IMR-90 (cell line): ENCODE results near the gene PIP5K1B. TPM values are rescaled to one million over a fixed set of nuclear protein-coding genes. Genes with fewer than 3 reads are reported as not detected.

Experiments
- ATAC-seq: fragments of 200-7000 bp; cut with Tn5 transposase; 2 replicates; pipeline ENCODE4 v1.9.1; 2020; ENCODE audit warnings: low read depth, mild to moderate bottlenecking, moderate library complexity
- BruUV-seq: library from RNA; stranded (reverse); fragments of 400-500 nt; replicated peaks from 2 replicates; lab custom pipeline; 2021; lab: Mats Ljungman, UMichigan
- CTCF ChIA-PET: fragments of 300-600 bp; formaldehyde crosslinking; extraction: SDS; loops from one replicate; lab custom pipeline; 2021; ENCODE audit warnings: antibody characterized with exemption; lab: Yijun Ruan, JAX
- POLR2A ChIA-PET: fragments of 300-600 bp; sonication (Branson Sonifier 250); formaldehyde crosslinking; loops from one replicate; lab custom pipeline; 2022; ENCODE audit warnings: antibody characterized with exemption; ENCODE audit not compliant: unreplicated experiment; lab: Charles Lee
- DNase-seq: peaks from one replicate; pipeline ENCODE4 v3.0.0; 2013
- H2AFZ ChIP-seq: replicated peaks from 2 replicates; pipeline ENCODE3; 2013; ENCODE audit warnings: low read length, mild to moderate bottlenecking; ENCODE audit not compliant: poor library complexity
- H2AK5ac ChIP-seq: 2 replicates; pipeline ENCODE4 v1.6.1; 2013; ENCODE audit warnings: low read depth, low read length, inconsistent platforms
- H2AK9ac ChIP-seq: replicated peaks from 2 replicates; pipeline ENCODE3; 2013; ENCODE audit warnings: mild to moderate bottlenecking, low read depth, low read length, moderate library complexity; ENCODE audit not compliant: poor library complexity
- H2BK120ac ChIP-seq: 2 replicates; pipeline ENCODE4 v1.6.1; 2013; ENCODE audit warnings: low read depth, low read length, inconsistent platforms
- H2BK15ac ChIP-seq: 3 replicates; pipeline ENCODE4 v1.6.1; 2013; ENCODE audit warnings: low read depth, low read length, inconsistent platforms
- H2BK20ac ChIP-seq: 2 replicates; pipeline ENCODE4 v1.6.1; 2013; ENCODE audit warnings: low read depth, mild to moderate bottlenecking, inconsistent platforms, low read length, moderate library complexity
- H2BK5ac ChIP-seq: 2 replicates; pipeline ENCODE4 v1.6.1; 2013; ENCODE audit warnings: mild to moderate bottlenecking, low read depth, low read length, inconsistent platforms; ENCODE audit not compliant: poor library complexity, severe bottlenecking
- H3K14ac ChIP-seq: replicated peaks from 2 replicates; pipeline ENCODE4 v1.6.1; 2013; ENCODE audit warnings: low read depth, low read length, inconsistent platforms
- H3K18ac ChIP-seq: 2 replicates; pipeline ENCODE4 v1.6.1; 2013; ENCODE audit warnings: low read depth, low read length, control low read depth
- H3K23ac ChIP-seq: 2 replicates; pipeline ENCODE4 v1.6.1; 2013; ENCODE audit warnings: low read depth, low read length, inconsistent platforms
- H3K27ac ChIP-seq: 2 replicates; pipeline ENCODE4 v1.5.1; 2013; ENCODE audit warnings: mild to moderate bottlenecking, control low read depth, low read length; ENCODE audit not compliant: insufficient read depth
- H3K27me3 ChIP-seq: 2 replicates; pipeline ENCODE4 v1.6.1; 2013; ENCODE audit warnings: low read length; ENCODE audit not compliant: control insufficient read depth, insufficient read depth
- H3K36me3 ChIP-seq: 2 replicates; pipeline ENCODE4 v1.6.1; 2013; ENCODE audit warnings: low read length, mixed read lengths; ENCODE audit not compliant: control insufficient read depth, insufficient read depth
- H3K4ac ChIP-seq: 2 replicates; pipeline ENCODE4 v1.6.1; 2013; ENCODE audit warnings: low read depth, low read length, inconsistent platforms
- H3K4me1 ChIP-seq: 2 replicates; pipeline ENCODE4 v1.6.1; 2013; ENCODE audit warnings: low read length, mixed read lengths; ENCODE audit not compliant: control insufficient read depth, insufficient read depth
- H3K4me2 ChIP-seq: 2 replicates; pipeline ENCODE4 v1.6.1; 2013; ENCODE audit warnings: low read depth, mild to moderate bottlenecking, control low read depth, low read length, moderate library complexity
- H3K4me3 ChIP-seq: 2 replicates; pipeline ENCODE4 v1.5.1; 2013; ENCODE audit warnings: low read depth, mild to moderate bottlenecking, control low read depth, low read length, moderate library complexity; ENCODE audit not compliant: insufficient read depth
- H3K56ac ChIP-seq: 2 replicates; pipeline ENCODE4 v1.6.1; 2013; ENCODE audit warnings: low read length, inconsistent platforms; ENCODE audit not compliant: insufficient read depth; ENCODE audit errors: extremely low read depth
- H3K79me1 ChIP-seq, 2 experiments: 2 replicates each; pipeline ENCODE4 v1.6.1; 2013; ENCODE audit warnings: low read length in 2 of 2, inconsistent platforms in 1 of 2, low read depth in 1 of 2
- H3K9ac ChIP-seq: 2 replicates; pipeline ENCODE4 v1.6.1; 2013; ENCODE audit warnings: low read depth, low read length, control low read depth
- H3K9me1 ChIP-seq: 2 replicates; pipeline ENCODE4 v1.6.1; 2013; ENCODE audit warnings: low read length, inconsistent platforms; ENCODE audit not compliant: insufficient read depth
- H3K9me3 ChIP-seq: 2 replicates; pipeline ENCODE4 v1.6.1; 2013; ENCODE audit warnings: low read length; ENCODE audit not compliant: control insufficient read depth, insufficient read depth
- H4K20me1 ChIP-seq: 2 replicates; pipeline ENCODE4 v1.6.1; 2013; ENCODE audit warnings: low read length, inconsistent platforms; ENCODE audit not compliant: insufficient read depth
- H4K5ac ChIP-seq: 2 replicates; pipeline ENCODE4 v1.6.1; 2013; ENCODE audit warnings: mild to moderate bottlenecking, low read depth, low read length, control low read depth
- H4K8ac ChIP-seq, 2 experiments: 2 replicates each; pipeline ENCODE4 v1.6.1; 2013; ENCODE audit warnings: low read depth in 2 of 2, low read length in 2 of 2, control low read depth in 1 of 2, inconsistent platforms in 1 of 2
- H4K91ac ChIP-seq: 2 replicates; pipeline ENCODE4 v1.6.1; 2013; ENCODE audit warnings: low read depth, low read length, inconsistent platforms; ENCODE audit not compliant: insufficient read depth
- MAFK ChIP-seq: IDR thresholded peaks from 2 replicates; pipeline ENCODE4 v1.6.1; 2012; ENCODE audit warnings: low read depth, low read length, improper control_type of control experiment
- MAZ ChIP-seq: IDR thresholded peaks from 2 replicates; pipeline ENCODE4 v1.6.1; 2012; ENCODE audit warnings: low read depth, mild to moderate bottlenecking, low read length, improper control_type of control experiment, moderate library complexity, borderline replicate concordance
- RFX5 ChIP-seq: IDR thresholded peaks from 2 replicates; pipeline ENCODE4 v1.8.0; 2012; ENCODE audit warnings: low read depth, mild to moderate bottlenecking, low read length, moderate library complexity
- WGBS, 2 experiments: methylation state at CpG; one replicate each; pipeline versions ENCODE4 v1.1.5 to v1.1.7; 2013; ENCODE audit warnings: missing lambda C conversion rate in 2 of 2; ENCODE audit not compliant: insufficient read length in 1 of 2; ENCODE audit errors: extremely low coverage in 2 of 2; 5-methylcytosine and 5-hydroxymethylcytosine counted together
- dilution Hi-C: fragments of 300-500 bp; cut with HindIII; formaldehyde crosslinking; loops from one replicate; pipeline ENCODE4 v1.14.3; 2018; ENCODE audit warnings: low sequenced_read_pairs; ENCODE audit not compliant: unreplicated experiment
- in situ Hi-C: fragments of 300-500 bp; cut with MboI; formaldehyde crosslinking; loops from 3 replicates; pipeline ENCODE4 v1.14.3; 2019; ENCODE audit warnings: low sequenced_read_pairs, inconsistent platforms, mixed read lengths
- intact Hi-C: fragments of 100-400 bp; cut with micrococcal nuclease; formaldehyde crosslinking; loops from 2 replicates; pipeline ENCODE4 v1.10.0; 2022
- polyA plus RNA-seq, 3 experiments: library from polyadenylated mRNA; depleted of rRNA; stranded (reverse); fragments of >200 nt; gene quantifications; 2 replicates each; pipeline ENCODE4 v1.2.3, GENCODE V29; 2012; ENCODE audit warnings: low replicate concordance in 1 of 3
- total RNA-seq: library from RNA; depleted of rRNA; stranded (reverse); fragments of >200 nt; gene quantifications from 2 replicates; pipeline ENCODE4 v1.2.3, GENCODE V29; 2012

The PIP5K1B gene
- total and polyA plus RNA-seq, 2 of the 4 experiments (the other 2 are of a cell fraction), result not detected

DNA sequence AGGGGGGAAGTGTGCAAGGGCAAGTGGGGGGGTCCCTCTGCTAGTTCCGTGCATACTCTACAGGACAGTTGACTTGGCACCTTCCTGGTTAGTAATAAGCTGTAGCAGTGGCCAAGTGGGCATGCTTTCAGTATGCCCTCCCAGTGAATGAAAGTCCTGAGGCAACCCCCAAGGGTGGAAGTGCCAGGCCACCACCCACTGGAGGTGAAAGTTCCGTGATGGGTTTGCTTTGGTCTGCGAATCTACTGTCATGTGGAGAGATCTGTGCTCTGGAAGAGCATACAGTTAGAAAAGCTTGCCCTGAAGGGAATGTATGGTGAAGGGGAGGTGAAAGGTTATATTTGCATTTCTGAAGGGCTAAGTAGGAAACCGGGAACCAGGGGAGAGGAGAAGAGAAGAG lies 340.8 kb downstream of the PIP5K1B start:
- ATAC-seq, result no peak
- no peak overlapping the region for H2AFZ ChIP-seq
- H4K91ac ChIP-seq, result no peak overlapping the region
- intact Hi-C loops, result no loop called here
- H3K36me3 ChIP-seq, result peaks cover 16% of the 10 kb centered on the region
- H3K18ac ChIP-seq, result no peak overlapping the region
- no peak overlapping the region for H3K23ac ChIP-seq
- no peak overlapping the region for H3K9ac ChIP-seq
- H3K27me3 ChIP-seq, result no peaks in the 10 kb centered on the region
- no peak overlapping the region for H3K27ac ChIP-seq
- H2BK20ac ChIP-seq, result no peak overlapping the region
- TF ChIP-seq MAFK (no peak), MAZ (no peak), RFX5 (no peak)
- no peak overlapping the region for H3K4me2 ChIP-seq
- no peak overlapping the region for H3K4me3 ChIP-seq
- in situ Hi-C loops, result no loop called here
- H3K4ac ChIP-seq, result no peak overlapping the region
- H2BK120ac ChIP-seq, result no peak overlapping the region
- no peak overlapping the region for H3K14ac ChIP-seq
- no peak overlapping the region for H4K8ac ChIP-seq
- ChIA-PET POLR2A (no interaction called here), CTCF (interaction anchor here (0.9 kb wide), 1 partner anchor 147 kb away, joined by 5 read pairs; no protein-coding TSS in a partner anchor)
- dilution Hi-C loops, result no loop called here
- no peak overlapping the region for H2AK5ac ChIP-seq
- H3K56ac ChIP-seq, result no peak overlapping the region
- peaks cover 8% of the 10 kb centered on the region for H3K4me1 ChIP-seq
- H3K79me1 ChIP-seq, result peaks cover 8 to 23% of the 10 kb centered on the region in 2 experiments
- no peak overlapping the region for H2AK9ac ChIP-seq
- no peaks in the 10 kb centered on the region; the same call in 1 of the 2 replicates for H3K9me1 ChIP-seq
- no peak for DNase-seq
- no peak overlapping the region for H2BK15ac ChIP-seq
- H4K20me1 ChIP-seq, result no peaks in the 10 kb centered on the region; the same call in 1 of the 2 replicates
- no peaks in the 10 kb centered on the region for H3K9me3 ChIP-seq
- H4K5ac ChIP-seq, result no peak overlapping the region
- 82% methylated on average over 2 of the region's 4 CpGs; no CpG with 5 or more reads in 1 of the 2 experiments for WGBS, 2 experiments
- H2BK5ac ChIP-seq, result no peak overlapping the region
- no TSS peak for BruUV-seq
